SKM-1 treated with dmso at 0.1 percent for 144 hours (cell line): ENCODE measurements around the gene ATF4.

Source experiments
- DNase-seq: peaks from one replicate; lab custom pipeline; 2025; ENCODE audit not compliant: unreplicated experiment; lab: John Stamatoyannopoulos, UW

Gene ATF4

GRCh38 chr22:39520226-39521105 is at the start of gene ATF4:
ATF4 (plus strand) TSS chr22:39520562; CDS start chr22:39521446, 884 bp downstream.
- peak; percentile 92 for DNase-seq

- DNase-seq: peak; percentile 65
Measured at GRCh38 chr22:39471381-39472141, 48.8 kb upstream of the ATF4 start.

GRCh38 chr22:39472570-39473556 is 47.5 kb upstream of the ATF4 start:
- DNase-seq: no peak

- DNase-seq: no peak
Measured at GRCh38 chr22:39473851-39474250, 46.5 kb upstream of the ATF4 start.

- no peak for DNase-seq
Measured at GRCh38 chr22:39474351-39475111, 45.8 kb upstream of the ATF4 start.

GRCh38 chr22:39475337-39475736 is 45.0 kb upstream of the ATF4 start:
- DNase-seq: no peak

GRCh38 chr22:39475902-39476301 is 44.5 kb upstream of the ATF4 start:
- DNase-seq: no peak

- no peak for DNase-seq
Measured at GRCh38 chr22:39476664-39477063, 43.7 kb upstream of the ATF4 start.

- DNase-seq: no peak
Measured at GRCh38 chr22:39477542-39477941, 42.8 kb upstream of the ATF4 start.

- DNase-seq: no peak
Measured at GRCh38 chr22:39478441-39478850, 41.9 kb upstream of the ATF4 start.

- DNase-seq: no peak
Measured at GRCh38 chr22:39479254-39479653, 41.1 kb upstream of the ATF4 start.

- no peak for DNase-seq
Measured at GRCh38 chr22:39480557-39480956, 39.8 kb upstream of the ATF4 start.

GRCh38 chr22:39481054-39481453 is 39.3 kb upstream of the ATF4 start:
- DNase-seq: no peak

- DNase-seq: no peak
Measured at GRCh38 chr22:39481595-39481994, 38.8 kb upstream of the ATF4 start.

GRCh38 chr22:39482768-39483167 is 37.6 kb upstream of the ATF4 start:
- no peak for DNase-seq

GRCh38 chr22:39486951-39487825 is 33.2 kb upstream of the ATF4 start:
- no peak for DNase-seq

GRCh38 chr22:39487826-39488520 is 32.4 kb upstream of the ATF4 start:
- no peak for DNase-seq

- DNase-seq: no peak
Measured at GRCh38 chr22:39488563-39489083, 31.7 kb upstream of the ATF4 start.
